GM23338 (cell line): Measurements from ENCODE around the gene SARDH. TPM values are rescaled to one million over a fixed set of nuclear protein-coding genes. Genes with fewer than 3 reads are reported as not detected.

Source experiments
- ATAC-seq: fragments of 200-7000 bp; cut with Tn5 transposase; 3 replicates; pipeline ENCODE4 v1.9.1; 2020
- DNase-seq: peaks from one replicate; pipeline ENCODE4 v3.0.0-alpha.2; 2015; ENCODE audit warnings: low spot score
- H2AFZ ChIP-seq: fragments of 200-600 bp; sonication (generic); 2 replicates; pipeline ENCODE4 v1.8.0; 2016; ENCODE audit warnings: antibody characterized with exemption, mild to moderate bottlenecking, moderate library complexity
- H3F3A ChIP-seq: fragments of 200-600 bp; sonication (generic); replicated peaks from 2 replicates; pipeline ENCODE4 v1.8.0; 2017; ENCODE audit warnings: antibody characterized with exemption, mixed run types, low read depth
- H3K27ac ChIP-seq: fragments of 200-600 bp; sonication (generic); 2 replicates; pipeline ENCODE4 v1.6.1; 2016; ENCODE audit warnings: low read depth
- H3K27me3 ChIP-seq: fragments of 200-600 bp; sonication (generic); 2 replicates; pipeline ENCODE4 v1.8.0; 2016; ENCODE audit warnings: mild to moderate bottlenecking, mixed run types, moderate library complexity; ENCODE audit not compliant: insufficient read depth
- H3K36me3 ChIP-seq: fragments of 200-600 bp; sonication (generic); 2 replicates; pipeline ENCODE4 v1.8.0; 2016; ENCODE audit warnings: mild to moderate bottlenecking; ENCODE audit not compliant: insufficient read depth
- H3K4me1 ChIP-seq: fragments of 200-600 bp; sonication (generic); 2 replicates; pipeline ENCODE4 v1.8.0; 2016; ENCODE audit warnings: mild to moderate bottlenecking, moderate library complexity; ENCODE audit not compliant: insufficient read depth
- H3K4me2 ChIP-seq: fragments of 200-600 bp; sonication (generic); 2 replicates; pipeline ENCODE4 v1.7.1; 2017; ENCODE audit warnings: mixed run types
- H3K4me3 ChIP-seq: fragments of 200-600 bp; sonication (generic); 2 replicates; pipeline ENCODE4 v1.6.1; 2016; ENCODE audit warnings: mixed run types
- H3K79me2 ChIP-seq: fragments of 200-600 bp; sonication (generic); replicated peaks from 2 replicates; pipeline ENCODE4 v1.8.0; 2017; ENCODE audit warnings: mild to moderate bottlenecking; ENCODE audit not compliant: insufficient read depth
- H3K9me2 ChIP-seq: fragments of 200-600 bp; sonication (generic); 2 replicates; pipeline ENCODE4 v1.8.0; 2017; ENCODE audit not compliant: insufficient read depth
- H4K20me1 ChIP-seq: fragments of 200-600 bp; sonication (generic); replicated peaks from 2 replicates; pipeline ENCODE4 v1.8.0; 2017; ENCODE audit warnings: mild to moderate bottlenecking; ENCODE audit not compliant: insufficient read depth
- H3K27ac Mint-ChIP-seq: 2 replicates; pipeline ENCODE4 v1.8.0; 2020; ENCODE audit warnings: inconsistent platforms, mild to moderate bottlenecking, moderate library complexity, mixed read lengths
- H3K27me3 Mint-ChIP-seq: 3 replicates; pipeline ENCODE4 v1.8.0; 2022; ENCODE audit warnings: low read depth, mild to moderate bottlenecking, moderate library complexity, mixed read lengths, inconsistent platforms; ENCODE audit not compliant: insufficient read depth, poor library complexity
- H3K36me3 Mint-ChIP-seq: 3 replicates; pipeline ENCODE4 v1.8.0; 2021; ENCODE audit warnings: low read depth, mild to moderate bottlenecking, inconsistent platforms, moderate library complexity, mixed read lengths
- H3K4me1 Mint-ChIP-seq: 3 replicates; pipeline ENCODE4 v1.8.0; 2020; ENCODE audit warnings: mild to moderate bottlenecking, inconsistent platforms, mixed read lengths
- H3K4me3 Mint-ChIP-seq: 3 replicates; pipeline ENCODE4 v1.8.0; 2021; ENCODE audit warnings: moderate library complexity, mild to moderate bottlenecking, inconsistent platforms, mixed read lengths
- H3K9me3 Mint-ChIP-seq: 3 replicates; pipeline ENCODE4 v1.8.0; 2020; ENCODE audit warnings: moderate library complexity, mild to moderate bottlenecking, inconsistent platforms, mixed read lengths
- CREB1 ChIP-seq: fragments of 250-450 bp; sonication (Bioruptor Pico); IDR thresholded peaks from 2 replicates; pipeline ENCODE4 v1.5.0; 2020; ENCODE audit warnings: low read depth, mild to moderate bottlenecking, moderate library complexity
- CTCF ChIP-seq, 2 experiments: fragments of 200-600 bp in 1 of 2; sonication (generic) in 1 of 2; conservative IDR thresholded peaks; 2 replicates each; pipeline versions ENCODE4 v1.5.1 to v1.6.1; 2016 to 2017; ENCODE audit warnings: antibody characterized with exemption in 2 of 2, low read depth in 2 of 2, mild to moderate bottlenecking in 2 of 2, moderate library complexity in 1 of 2
- EZH2 ChIP-seq: fragments of 200-600 bp; sonication (generic); IDR thresholded peaks from one replicate; pipeline ENCODE4 v1.8.0; 2017; ENCODE audit warnings: antibody characterized with exemption, mild to moderate bottlenecking, low read depth; ENCODE audit not compliant: unreplicated experiment
- EZH2phosphoT487 ChIP-seq: fragments of 200-600 bp; sonication (generic); IDR thresholded peaks from one replicate; pipeline ENCODE4 v1.8.1; 2018; ENCODE audit warnings: antibody characterized with exemption; ENCODE audit not compliant: unreplicated experiment
- JUNB ChIP-seq: IDR thresholded peaks from one replicate; pipeline ENCODE4 v1.6.1; 2016; ENCODE audit warnings: antibody characterized with exemption; ENCODE audit not compliant: unreplicated experiment
- NANOG ChIP-seq: IDR thresholded peaks from 2 replicates; pipeline ENCODE4 v1.6.1; 2016; ENCODE audit warnings: antibody characterized with exemption, borderline replicate concordance
- POLR2AphosphoS5 ChIP-seq: IDR thresholded peaks from 2 replicates; pipeline ENCODE4 v1.6.1; 2016; ENCODE audit warnings: antibody characterized with exemption, low read depth
- STAT1 ChIP-seq: IDR thresholded peaks from one replicate; pipeline ENCODE4 v1.6.1; 2016; ENCODE audit warnings: antibody characterized with exemption; ENCODE audit not compliant: unreplicated experiment
- ZNF114 ChIP-seq: fragments of 250-450 bp; sonication (Bioruptor Pico); IDR thresholded peaks from 2 replicates; pipeline ENCODE4 v1.5.0; 2020; ENCODE audit warnings: mild to moderate bottlenecking, moderate library complexity
- ZNF331 ChIP-seq: fragments of 250-450 bp; sonication (Bioruptor Pico); IDR thresholded peaks from 2 replicates; pipeline ENCODE4 v1.5.0; 2020; ENCODE audit warnings: low read depth, mild to moderate bottlenecking, moderate library complexity
- polyA plus RNA-seq: library from polyadenylated mRNA; unstranded; fragments of >200 nt; fragmentation: Nextera tagmentation; extraction: Ambion mirVana; gene quantifications from 2 replicates; pipeline ENCODE4 v1.2.1, GENCODE V29; 2016
- total RNA-seq: library from RNA; depleted of rRNA; stranded (reverse); fragments of >200 nt; shearing (Covaris generic); gene quantifications from 2 replicates; pipeline ENCODE4 v1.2.3, GENCODE V29; 2014
- TF ChIP-seq, protein P1 (sequence below): IDR thresholded peaks from 2 replicates; pipeline ENCODE4 v1.6.1; 2016; ENCODE audit warnings: antibody characterized with exemption
- TF ChIP-seq, protein P2 (sequence below): fragments of 250-450 bp; sonication (Bioruptor Pico); IDR thresholded peaks from 2 replicates; pipeline ENCODE4 v1.5.0; 2020; ENCODE audit warnings: mild to moderate bottlenecking, moderate library complexity
- TF ChIP-seq, protein P3 (sequence below): IDR thresholded peaks from one replicate; pipeline ENCODE4 v1.6.1; 2018; ENCODE audit warnings: antibody characterized with exemption; ENCODE audit not compliant: unreplicated experiment

Gene SARDH
- total and polyA plus RNA-seq, 2 experiments from 2014 or later: 2.8 to 10.4 TPM

DNA sequence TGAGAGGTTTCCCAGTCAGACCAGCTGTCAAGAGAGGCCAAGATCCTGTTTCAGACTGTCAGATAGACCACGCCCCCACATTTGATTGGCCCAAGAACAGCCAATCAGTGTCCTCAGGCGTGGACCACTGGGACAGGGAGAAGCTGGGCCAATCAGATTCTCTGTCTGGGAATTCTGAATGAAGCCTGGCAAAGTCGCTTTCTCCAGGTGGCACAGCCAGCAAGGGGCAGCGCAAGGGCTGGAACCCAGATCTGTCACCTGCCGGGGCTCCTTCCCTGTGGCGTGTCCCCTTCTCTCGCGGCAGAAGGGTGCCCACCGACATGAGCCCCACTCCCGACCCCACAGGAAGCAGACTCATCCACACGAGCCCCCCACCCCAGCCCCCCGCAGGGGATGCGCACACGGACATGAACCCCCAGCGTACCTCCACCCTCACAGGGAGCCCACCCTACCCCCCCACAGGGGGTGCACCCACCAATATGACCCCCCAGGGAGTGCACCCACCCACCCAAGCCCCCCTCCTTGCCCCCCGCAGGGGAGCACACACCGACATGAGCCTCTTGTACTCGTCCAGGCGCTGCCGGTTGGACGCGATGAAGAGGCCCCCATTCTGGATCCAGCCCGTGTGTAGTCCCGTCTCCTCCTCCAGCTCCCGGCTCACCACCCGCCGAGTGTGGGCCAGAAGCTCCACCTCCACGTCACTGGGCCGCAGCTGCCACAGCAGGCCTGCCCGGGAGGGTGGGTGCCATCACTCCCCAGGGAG is 6.1 kb downstream of the SARDH start:
- DNase-seq (peak; percentile 83), ATAC-seq (peak; percentile 71)
- no peak overlapping the region for H3K4me2 ChIP-seq
- Mint-ChIP-seq H3K4me1 (peaks cover 22% of the 10 kb centered on the region), H3K9me3 (no peaks in the 10 kb centered on the region; the same call in 2 of the 3 replicates), H3K4me3 (no peak overlapping the region), H3K36me3 (no peaks in the 10 kb centered on the region; the same call in 2 of the 3 replicates), H3K27me3 (peaks cover 10% of the 10 kb centered on the region), H3K27ac (no peak overlapping the region)
- TF ChIP-seq, protein P1, sequence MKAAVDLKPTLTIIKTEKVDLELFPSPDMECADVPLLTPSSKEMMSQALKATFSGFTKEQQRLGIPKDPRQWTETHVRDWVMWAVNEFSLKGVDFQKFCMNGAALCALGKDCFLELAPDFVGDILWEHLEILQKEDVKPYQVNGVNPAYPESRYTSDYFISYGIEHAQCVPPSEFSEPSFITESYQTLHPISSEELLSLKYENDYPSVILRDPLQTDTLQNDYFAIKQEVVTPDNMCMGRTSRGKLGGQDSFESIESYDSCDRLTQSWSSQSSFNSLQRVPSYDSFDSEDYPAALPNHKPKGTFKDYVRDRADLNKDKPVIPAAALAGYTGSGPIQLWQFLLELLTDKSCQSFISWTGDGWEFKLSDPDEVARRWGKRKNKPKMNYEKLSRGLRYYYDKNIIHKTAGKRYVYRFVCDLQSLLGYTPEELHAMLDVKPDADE: no peak
- TF ChIP-seq EZH2: no peak
- TF ChIP-seq, protein P2, sequence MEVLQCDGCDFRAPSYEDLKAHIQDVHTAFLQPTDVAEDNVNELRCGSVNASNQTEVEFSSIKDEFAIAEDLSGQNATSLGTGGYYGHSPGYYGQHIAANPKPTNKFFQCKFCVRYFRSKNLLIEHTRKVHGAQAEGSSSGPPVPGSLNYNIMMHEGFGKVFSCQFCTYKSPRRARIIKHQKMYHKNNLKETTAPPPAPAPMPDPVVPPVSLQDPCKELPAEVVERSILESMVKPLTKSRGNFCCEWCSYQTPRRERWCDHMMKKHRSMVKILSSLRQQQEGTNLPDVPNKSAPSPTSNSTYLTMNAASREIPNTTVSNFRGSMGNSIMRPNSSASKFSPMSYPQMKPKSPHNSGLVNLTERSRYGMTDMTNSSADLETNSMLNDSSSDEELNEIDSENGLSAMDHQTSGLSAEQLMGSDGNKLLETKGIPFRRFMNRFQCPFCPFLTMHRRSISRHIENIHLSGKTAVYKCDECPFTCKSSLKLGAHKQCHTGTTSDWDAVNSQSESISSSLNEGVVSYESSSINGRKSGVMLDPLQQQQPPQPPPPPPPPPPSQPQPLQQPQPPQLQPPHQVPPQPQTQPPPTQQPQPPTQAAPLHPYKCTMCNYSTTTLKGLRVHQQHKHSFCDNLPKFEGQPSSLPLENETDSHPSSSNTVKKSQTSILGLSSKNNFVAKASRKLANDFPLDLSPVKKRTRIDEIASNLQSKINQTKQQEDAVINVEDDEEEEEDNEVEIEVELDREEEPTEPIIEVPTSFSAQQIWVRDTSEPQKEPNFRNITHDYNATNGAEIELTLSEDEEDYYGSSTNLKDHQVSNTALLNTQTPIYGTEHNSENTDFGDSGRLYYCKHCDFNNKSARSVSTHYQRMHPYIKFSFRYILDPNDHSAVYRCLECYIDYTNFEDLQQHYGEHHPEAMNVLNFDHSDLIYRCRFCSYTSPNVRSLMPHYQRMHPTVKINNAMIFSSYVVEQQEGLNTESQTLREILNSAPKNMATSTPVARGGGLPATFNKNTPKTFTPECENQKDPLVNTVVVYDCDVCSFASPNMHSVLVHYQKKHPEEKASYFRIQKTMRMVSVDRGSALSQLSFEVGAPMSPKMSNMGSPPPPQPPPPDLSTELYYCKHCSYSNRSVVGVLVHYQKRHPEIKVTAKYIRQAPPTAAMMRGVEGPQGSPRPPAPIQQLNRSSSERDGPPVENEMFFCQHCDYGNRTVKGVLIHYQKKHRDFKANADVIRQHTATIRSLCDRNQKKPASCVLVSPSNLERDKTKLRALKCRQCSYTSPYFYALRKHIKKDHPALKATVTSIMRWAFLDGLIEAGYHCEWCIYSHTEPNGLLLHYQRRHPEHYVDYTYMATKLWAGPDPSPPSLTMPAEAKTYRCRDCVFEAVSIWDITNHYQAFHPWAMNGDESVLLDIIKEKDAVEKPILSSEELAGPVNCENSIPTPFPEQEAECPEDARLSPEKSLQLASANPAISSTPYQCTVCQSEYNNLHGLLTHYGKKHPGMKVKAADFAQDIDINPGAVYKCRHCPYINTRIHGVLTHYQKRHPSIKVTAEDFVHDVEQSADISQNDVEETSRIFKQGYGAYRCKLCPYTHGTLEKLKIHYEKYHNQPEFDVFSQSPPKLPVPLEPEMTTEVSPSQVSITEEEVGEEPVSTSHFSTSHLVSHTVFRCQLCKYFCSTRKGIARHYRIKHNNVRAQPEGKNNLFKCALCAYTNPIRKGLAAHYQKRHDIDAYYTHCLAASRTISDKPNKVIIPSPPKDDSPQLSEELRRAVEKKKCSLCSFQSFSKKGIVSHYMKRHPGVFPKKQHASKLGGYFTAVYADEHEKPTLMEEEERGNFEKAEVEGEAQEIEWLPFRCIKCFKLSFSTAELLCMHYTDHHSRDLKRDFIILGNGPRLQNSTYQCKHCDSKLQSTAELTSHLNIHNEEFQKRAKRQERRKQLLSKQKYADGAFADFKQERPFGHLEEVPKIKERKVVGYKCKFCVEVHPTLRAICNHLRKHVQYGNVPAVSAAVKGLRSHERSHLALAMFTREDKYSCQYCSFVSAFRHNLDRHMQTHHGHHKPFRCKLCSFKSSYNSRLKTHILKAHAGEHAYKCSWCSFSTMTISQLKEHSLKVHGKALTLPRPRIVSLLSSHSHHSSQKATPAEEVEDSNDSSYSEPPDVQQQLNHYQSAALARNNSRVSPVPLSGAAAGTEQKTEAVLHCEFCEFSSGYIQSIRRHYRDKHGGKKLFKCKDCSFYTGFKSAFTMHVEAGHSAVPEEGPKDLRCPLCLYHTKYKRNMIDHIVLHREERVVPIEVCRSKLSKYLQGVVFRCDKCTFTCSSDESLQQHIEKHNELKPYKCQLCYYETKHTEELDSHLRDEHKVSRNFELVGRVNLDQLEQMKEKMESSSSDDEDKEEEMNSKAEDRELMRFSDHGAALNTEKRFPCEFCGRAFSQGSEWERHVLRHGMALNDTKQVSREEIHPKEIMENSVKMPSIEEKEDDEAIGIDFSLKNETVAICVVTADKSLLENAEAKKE: no peak
- no peak for TF ChIP-seq EZH2phosphoT487
- no peak for TF ChIP-seq POLR2AphosphoS5
- no peak for TF ChIP-seq JUNB
- TF ChIP-seq CTCF (conservative IDR thresholded peaks at IDR 0.05; ENCODE audit: low read depth in 2 of 2): no peak
- TF ChIP-seq ZNF331: no peak
- TF ChIP-seq CREB1: no peak
- no peak for TF ChIP-seq STAT1
- TF ChIP-seq NANOG: no peak
- no peak for TF ChIP-seq ZNF114 (CRISPR knock-in tag)
- TF ChIP-seq, protein P3, sequence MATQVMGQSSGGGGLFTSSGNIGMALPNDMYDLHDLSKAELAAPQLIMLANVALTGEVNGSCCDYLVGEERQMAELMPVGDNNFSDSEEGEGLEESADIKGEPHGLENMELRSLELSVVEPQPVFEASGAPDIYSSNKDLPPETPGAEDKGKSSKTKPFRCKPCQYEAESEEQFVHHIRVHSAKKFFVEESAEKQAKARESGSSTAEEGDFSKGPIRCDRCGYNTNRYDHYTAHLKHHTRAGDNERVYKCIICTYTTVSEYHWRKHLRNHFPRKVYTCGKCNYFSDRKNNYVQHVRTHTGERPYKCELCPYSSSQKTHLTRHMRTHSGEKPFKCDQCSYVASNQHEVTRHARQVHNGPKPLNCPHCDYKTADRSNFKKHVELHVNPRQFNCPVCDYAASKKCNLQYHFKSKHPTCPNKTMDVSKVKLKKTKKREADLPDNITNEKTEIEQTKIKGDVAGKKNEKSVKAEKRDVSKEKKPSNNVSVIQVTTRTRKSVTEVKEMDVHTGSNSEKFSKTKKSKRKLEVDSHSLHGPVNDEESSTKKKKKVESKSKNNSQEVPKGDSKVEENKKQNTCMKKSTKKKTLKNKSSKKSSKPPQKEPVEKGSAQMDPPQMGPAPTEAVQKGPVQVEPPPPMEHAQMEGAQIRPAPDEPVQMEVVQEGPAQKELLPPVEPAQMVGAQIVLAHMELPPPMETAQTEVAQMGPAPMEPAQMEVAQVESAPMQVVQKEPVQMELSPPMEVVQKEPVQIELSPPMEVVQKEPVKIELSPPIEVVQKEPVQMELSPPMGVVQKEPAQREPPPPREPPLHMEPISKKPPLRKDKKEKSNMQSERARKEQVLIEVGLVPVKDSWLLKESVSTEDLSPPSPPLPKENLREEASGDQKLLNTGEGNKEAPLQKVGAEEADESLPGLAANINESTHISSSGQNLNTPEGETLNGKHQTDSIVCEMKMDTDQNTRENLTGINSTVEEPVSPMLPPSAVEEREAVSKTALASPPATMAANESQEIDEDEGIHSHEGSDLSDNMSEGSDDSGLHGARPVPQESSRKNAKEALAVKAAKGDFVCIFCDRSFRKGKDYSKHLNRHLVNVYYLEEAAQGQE: no peak
- no peaks in the 10 kb centered on the region for H3K36me3 ChIP-seq
- H3K4me3 ChIP-seq: no peak overlapping the region
- no peaks in the 10 kb centered on the region for H3F3A ChIP-seq
- no peaks in the 10 kb centered on the region for H3K27me3 ChIP-seq
- no peaks in the 10 kb centered on the region for H4K20me1 ChIP-seq
- no peak overlapping the region for H3K27ac ChIP-seq
- no peaks in the 10 kb centered on the region for H3K9me2 ChIP-seq
- no peak overlapping the region for H2AFZ ChIP-seq
- H3K4me1 ChIP-seq: peaks cover 10% of the 10 kb centered on the region
- H3K79me2 ChIP-seq: no peaks in the 10 kb centered on the region
